GM21786 (cell line): ENCODE measurements around the gene PXDN.
"Not testable (repeated sequence)": the region's sequence is repeated elsewhere in the genome, so short reads cannot be mapped to it uniquely, and the experiment has no call there.

Experiments used
- ATAC-seq: cut with Tn5 transposase; IDR thresholded peaks from one replicate; pipeline ENCODE4 v1.9.1; 2021; ENCODE audit not compliant: unreplicated experiment

The PXDN gene

DNA sequence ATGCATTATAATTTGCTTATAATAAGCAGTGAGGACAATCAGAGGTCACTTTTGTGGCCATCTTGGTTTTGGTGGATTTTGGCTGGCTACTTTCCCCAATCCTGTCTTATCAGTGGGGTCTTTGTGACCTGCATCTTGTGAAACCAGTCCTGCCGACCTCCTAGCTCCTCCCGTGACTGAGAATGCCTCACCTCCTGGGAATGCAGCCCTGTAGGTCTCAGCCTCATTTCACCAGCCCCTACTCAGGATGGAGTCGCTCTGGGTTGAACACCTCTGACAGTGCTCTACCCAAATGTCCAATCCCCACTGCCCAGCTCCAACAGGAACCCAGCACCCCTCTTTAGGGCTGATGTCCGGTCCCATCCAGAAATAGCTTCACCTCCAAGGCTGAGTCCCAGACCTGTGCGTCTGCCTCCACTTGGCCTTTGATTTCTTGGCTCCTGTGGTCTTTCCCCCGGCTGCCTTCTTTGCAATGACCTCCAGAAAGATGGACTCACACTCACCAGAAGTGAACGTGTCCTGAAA, 31.3 kb upstream of the PXDN start:
- ATAC-seq = no peak

DNA sequence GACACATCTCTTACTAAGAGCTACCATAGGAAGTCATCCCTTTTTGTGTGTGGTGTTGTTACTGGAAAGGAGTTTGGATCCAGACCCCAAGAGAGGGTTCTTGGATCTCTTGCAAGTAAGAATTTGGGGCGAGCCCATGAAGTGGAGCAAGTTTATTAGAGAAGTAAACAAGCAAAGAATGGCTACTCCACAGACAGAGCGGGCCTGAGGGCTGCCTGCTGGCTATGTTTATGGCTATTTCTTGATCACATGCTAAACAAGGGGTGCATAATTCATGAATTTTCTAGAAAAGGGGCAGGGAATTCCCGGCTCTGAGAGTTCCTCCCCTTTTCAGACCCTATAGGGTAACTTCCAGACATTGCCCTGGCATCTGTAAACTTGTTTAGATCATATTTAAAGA, 30.6 kb upstream of the PXDN start:
- no peak for ATAC-seq

GRCh38 chr2:1773883-1774282, 29.6 kb upstream of the PXDN start:
- ATAC-seq = no peak

DNA sequence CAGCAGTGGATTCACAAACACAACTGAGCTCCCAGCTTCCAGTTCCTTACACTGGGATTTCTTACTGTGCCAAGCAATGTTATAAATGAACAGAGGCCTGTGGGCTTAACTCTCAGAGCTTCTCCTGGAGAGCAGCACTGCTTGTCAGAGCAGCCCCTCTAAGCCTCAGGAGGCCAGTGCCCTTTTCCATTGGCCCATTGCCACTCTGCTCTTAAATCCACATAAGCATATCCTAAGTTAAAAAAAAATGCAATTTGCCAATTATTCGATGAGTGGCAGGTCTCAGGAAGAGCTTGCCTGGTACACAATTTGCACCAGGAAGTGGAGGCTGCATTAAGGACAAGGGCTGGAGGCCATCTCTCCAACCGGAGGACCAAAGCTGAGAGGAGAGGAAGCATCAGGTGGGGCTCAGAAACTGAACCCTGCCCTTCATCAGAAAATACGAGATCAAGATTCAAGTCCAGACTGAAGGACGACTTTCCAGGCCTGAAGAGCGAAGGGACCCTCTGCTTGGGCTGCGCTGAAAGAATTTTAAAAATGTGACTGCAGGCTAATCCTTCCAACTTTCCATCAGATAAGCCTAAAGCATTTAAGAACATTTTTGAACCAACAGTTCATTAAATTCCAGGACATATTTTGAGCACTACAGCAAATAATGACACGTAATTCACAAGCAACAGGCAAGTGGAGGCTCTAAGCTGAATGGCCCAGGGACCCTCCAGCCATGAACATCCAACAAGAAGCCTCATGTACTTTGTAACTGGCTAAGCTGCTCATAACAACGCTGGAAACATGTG, 28.4 kb upstream of the PXDN start:
- ATAC-seq = no peak

- no peak for ATAC-seq
Observed at GRCh38 chr2:1771626-1772280, 27.4 kb upstream of the PXDN start.

- ATAC-seq = no peak
Observed at GRCh38 chr2:1770566-1771380, 26.5 kb upstream of the PXDN start.

- peak; percentile 48 for ATAC-seq
Observed at GRCh38 chr2:1769703-1770422, 25.5 kb upstream of the PXDN start.

- no peak for ATAC-seq
Observed at GRCh38 chr2:1767939-1768691, 23.8 kb upstream of the PXDN start.

GRCh38 chr2:1766851-1767811, 22.8 kb upstream of the PXDN start:
- ATAC-seq = no peak

DNA sequence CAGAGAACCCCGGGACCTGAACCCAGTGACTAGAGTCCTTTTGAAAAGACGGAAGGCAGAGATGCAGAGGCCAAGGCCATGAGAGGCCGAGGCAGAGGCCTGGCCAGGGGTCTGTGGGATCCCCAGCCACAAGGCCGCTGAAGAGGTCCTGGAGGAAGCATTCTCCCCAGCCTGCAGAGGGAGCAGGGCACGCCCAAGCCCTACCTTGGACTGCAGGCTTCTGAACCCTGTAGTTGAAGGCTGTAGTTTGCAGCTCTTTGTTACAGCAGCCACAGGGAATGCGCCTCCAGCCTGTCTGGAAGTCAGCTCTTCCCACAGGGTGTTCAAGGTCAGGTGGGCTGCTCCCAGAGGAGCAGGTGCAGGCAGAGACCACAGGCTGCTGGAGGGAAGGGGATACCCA, 22.1 kb upstream of the PXDN start:
- no peak for ATAC-seq

DNA sequence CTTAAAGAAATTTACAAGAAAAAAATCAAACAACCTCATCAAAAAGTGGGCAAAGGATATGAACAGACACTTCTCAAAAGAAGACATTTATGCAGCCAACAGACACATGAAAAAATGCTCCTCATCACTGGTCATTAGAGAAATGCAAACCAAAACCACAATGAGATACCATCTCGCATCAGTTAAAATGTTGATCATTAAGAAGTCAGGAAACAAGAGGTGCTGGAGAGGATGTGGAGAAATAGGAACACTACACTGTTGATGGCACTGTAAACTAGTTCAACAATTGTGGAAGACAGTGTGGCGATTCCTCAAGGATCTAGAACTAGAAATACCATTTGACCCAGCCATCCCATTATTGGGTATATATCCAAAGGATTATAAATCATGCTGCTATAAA, 20.9 kb upstream of the PXDN start:
- not testable (repeated sequence) for ATAC-seq

DNA sequence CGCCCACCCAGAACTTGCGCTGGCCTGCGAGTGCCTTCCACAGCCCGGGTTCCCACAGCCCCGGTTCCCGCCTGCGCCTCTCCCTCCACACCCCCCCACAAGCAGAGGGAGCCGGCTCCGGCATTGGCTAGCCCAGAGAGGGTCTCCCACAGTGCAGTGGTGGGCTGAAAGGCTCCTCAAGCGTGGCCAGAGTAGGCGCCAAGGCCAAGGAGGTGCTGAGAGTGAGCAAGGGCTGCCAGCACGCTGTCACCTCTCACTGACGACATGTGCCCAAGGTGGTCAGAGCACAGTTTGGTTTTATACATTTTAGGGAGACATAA, 15.3 kb upstream of the PXDN start:
- ATAC-seq = no peak

DNA sequence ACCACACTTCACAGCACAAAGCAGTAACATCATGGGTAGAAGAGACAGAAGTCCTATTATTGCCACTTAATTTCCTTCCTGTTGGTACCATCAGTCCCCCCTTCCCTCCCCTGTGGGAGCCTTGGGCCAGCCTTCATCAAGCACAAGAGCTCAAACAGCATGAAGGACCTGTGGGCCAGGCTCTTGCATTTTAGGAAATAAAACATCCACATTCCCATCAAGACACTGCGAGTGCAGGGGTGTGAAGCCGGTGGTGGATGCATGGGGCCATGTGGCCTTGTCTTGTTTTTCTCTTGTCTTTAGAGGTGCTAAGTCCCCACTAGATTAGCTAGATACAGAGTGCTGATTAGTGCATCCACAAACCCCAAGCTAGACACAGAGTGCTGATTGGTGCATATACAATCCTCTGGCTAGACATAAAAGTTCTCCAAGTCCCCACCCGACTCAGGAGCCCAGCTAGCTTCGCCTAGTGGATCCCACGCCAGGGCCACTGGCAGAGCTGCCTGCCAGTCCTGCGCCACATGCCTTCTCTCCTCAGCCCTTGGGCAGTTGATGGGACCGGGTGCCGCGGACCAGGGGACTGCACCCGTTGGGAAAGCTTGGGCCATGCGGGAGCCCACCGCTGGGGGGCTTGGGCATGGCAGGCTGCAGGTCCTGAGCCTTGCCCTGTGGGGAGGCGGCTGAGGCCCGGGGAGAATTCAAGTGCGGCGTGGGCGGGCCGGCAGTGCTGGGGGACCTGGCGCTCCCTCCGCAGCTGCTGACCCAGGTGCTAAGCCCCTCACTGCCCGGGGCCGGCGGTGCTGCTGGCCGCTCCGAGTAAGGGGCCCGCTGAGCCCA, 14.7 kb upstream of the PXDN start:
- no peak for ATAC-seq

- no peak for ATAC-seq
Observed at GRCh38 chr2:1758171-1758570, 13.9 kb upstream of the PXDN start.

- ATAC-seq = no peak
Observed at GRCh38 chr2:1757567-1757966, 13.3 kb upstream of the PXDN start.

- not testable (repeated sequence) for ATAC-seq
Observed at GRCh38 chr2:1757146-1757545, 12.8 kb upstream of the PXDN start.

DNA sequence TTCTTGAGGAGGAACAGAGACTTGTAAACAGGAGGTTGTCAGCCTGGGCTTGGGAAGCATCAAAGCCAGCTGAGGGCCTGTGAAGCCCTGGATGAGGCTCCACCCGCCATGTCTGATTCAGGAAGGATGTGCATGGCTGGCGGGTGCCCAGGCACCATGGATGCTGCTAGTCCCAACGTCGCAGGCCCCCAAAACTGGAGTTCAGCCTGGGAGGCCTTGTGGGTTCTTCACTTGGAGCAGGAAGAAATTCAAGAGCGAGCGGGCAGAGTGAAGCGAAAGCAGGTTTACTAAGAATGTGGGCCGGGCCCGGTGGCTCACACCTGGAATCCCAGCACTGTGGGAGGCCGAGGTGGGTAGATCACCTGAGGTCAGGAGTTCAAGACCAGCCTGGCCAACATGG, 12.1 kb upstream of the PXDN start:
- ATAC-seq = no peak

DNA sequence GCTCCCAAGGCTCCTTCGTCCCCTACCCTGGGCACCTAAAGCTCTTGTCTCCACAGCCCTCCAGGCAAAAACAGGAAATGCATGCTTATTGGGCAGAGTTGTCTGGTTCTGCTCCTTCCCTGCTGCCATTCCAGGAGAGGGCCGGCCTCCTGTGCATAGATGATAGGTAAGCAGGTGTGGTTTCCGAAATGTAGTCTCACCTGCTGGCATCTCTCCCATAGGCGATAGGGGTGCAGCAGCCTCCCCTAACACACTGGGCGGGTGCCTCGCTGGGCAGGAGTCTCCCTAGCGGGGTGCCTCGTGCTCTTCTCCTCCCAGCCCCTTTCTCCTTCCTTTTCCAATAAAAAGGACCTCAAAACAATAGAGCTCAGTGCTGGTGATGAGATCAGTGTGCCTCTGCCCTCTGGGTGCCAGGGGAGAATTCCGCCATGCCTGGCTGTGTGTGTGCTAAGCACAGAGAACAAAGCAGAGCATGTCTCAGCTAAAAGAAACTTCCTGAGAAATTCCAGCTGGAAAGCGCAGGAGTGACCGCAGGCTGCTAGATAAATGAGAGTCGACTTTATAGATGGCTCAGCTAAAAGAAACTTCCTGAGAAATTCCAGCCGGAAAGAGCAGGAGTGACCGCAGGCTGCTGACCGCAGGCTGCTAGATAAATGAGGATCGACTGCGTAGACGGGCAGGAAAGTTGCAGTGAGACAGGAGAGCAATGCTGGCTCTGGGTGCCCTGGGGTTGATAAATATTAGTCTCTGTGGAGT, 11.3 kb upstream of the PXDN start:
- no peak for ATAC-seq
